Type B pancreatic cell (in vitro differentiated cells): ENCODE results near the gene MAP3K9. TPM values are rescaled to one million over a fixed set of nuclear protein-coding genes. Genes with fewer than 3 reads are reported as not detected.

ENCODE experiments used
- DNase-seq: peaks from one replicate; pipeline ENCODE4 v3.0.0; 2021; ENCODE audit warnings: mixed read lengths; ENCODE audit not compliant: unreplicated experiment; ENCODE audit errors: extremely low spot score
- H3K27ac Mint-ChIP-seq: 2 replicates; pipeline ENCODE4 v1.8.0; 2021; ENCODE audit warnings: mild to moderate bottlenecking, mixed read lengths
- H3K27me3 Mint-ChIP-seq: 2 replicates; pipeline ENCODE4 v1.8.0; 2021; ENCODE audit warnings: mixed read lengths
- H3K36me3 Mint-ChIP-seq: 2 replicates; pipeline ENCODE4 v1.8.0; 2021; ENCODE audit warnings: mixed read lengths
- H3K4me1 Mint-ChIP-seq: one replicate; pipeline ENCODE4 v1.8.0; 2021; ENCODE audit warnings: mixed read lengths; ENCODE audit not compliant: unreplicated experiment
- H3K4me3 Mint-ChIP-seq: 2 replicates; pipeline ENCODE4 v1.8.0; 2021; ENCODE audit warnings: mild to moderate bottlenecking, mixed read lengths
- H3K9me3 Mint-ChIP-seq: 2 replicates; pipeline ENCODE4 v1.8.0; 2021; ENCODE audit warnings: mixed read lengths
- CTCF ChIP-seq: fragments of 200-600 bp; sonication (generic); conservative IDR thresholded peaks from 2 replicates; pipeline ENCODE4 v1.5.0; 2021; ENCODE audit warnings: antibody characterized with exemption, mild to moderate bottlenecking
- total RNA-seq: library from RNA; stranded (reverse); gene quantifications from 2 replicates; pipeline ENCODE4 v1.2.1, GENCODE V29; 2021; ENCODE audit warnings: low replicate concordance

Gene MAP3K9
- total RNA-seq, 1 donor from 2014 or later: 14.9 TPM

DNA sequence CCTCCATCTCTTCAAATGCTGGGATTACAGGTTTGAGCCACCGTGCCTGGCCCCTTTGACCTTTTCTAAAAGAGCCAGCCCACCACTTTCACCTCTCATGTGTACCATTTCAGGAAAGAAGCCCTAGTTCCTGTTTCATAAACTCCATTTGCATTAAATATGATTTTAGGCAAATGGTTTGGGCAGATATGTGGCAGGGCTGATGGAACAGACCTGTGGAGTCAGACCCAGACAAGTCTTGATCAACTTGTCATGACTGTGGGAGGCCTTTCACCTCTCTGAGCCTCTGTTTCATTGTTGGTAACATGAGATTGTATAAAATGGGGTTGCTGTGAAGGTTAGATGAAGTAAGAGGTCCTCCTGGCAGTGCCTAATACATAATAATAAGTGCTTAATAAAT is 5.2 kb upstream of the MAP3K9 start:
- Mint-ChIP-seq H3K36me3 (no peaks in the 10 kb centered on the region), H3K4me3 (no peak overlapping the region), H3K9me3 (no peaks in the 10 kb centered on the region), H3K4me1 (peaks cover 6% of the 10 kb centered on the region), H3K27ac (no peak overlapping the region), H3K27me3 (peaks cover 11% of the 10 kb centered on the region)
- no peak for TF ChIP-seq CTCF
- peak; percentile 2 for DNase-seq

DNA sequence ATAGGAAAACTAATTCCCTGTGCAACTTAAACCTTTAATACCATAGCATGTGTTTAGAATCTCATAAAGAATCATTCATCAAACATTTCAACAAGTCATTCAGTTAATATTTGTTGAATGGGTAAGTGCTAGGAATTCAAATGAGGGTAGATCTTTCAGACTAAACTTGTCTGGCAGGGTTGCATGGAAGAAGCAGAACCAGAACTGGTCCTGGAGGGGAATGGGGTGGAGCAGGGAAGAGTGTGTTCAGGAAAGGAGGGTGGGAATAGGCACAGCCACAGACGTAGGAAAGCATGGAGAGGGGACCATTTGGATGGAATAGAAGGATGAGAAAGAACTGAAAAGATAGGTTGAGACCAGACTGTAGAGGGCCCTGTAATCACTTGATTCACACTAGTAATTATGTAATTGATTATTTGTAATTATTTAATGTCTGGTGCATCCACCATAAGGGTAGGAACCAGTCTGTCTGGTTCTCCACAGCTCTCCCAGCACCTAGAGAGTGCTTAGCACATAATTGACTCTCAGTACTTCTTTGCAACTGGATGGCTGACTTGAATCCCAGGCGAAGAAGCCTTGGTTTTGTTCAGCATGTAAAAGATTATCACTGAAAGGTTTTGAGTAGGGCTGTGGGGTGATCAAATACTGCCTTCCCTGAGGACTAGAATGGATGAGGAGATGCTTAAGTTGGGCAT is 3.0 kb upstream of the MAP3K9 start:
- Mint-ChIP-seq H3K27ac (no peak overlapping the region), H3K27me3 (no peaks in the 10 kb centered on the region), H3K36me3 (no peaks in the 10 kb centered on the region), H3K9me3 (no peaks in the 10 kb centered on the region), H3K4me1 (peaks cover 5% of the 10 kb centered on the region), H3K4me3 (no peak overlapping the region)
- no peak for TF ChIP-seq CTCF
- no peak for DNase-seq

DNA sequence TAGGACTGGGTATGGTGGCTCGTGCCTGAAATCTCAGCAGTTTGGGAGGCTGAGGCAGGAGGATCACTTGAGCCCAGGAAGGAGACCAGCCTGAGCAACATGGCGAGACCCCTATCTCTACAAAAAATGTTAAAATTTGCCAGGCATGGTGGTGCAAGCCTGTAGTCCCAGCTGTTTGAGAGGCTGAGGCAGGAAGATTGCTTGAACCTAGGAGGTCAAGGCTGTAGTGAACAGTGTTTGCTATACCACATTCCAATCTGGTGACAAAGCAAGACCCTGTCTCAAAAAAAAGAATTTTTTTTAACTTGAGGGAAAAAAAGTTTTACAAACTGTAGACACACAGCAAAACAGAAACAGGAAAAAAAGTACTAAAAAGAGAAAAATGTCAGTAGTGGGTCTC is 2.3 kb upstream of the MAP3K9 start:
- DNase-seq: no peak
- Mint-ChIP-seq H3K4me1 (peaks cover 9% of the 10 kb centered on the region), H3K27me3 (no peaks in the 10 kb centered on the region), H3K9me3 (no peaks in the 10 kb centered on the region), H3K36me3 (no peaks in the 10 kb centered on the region), H3K27ac (no peak overlapping the region), H3K4me3 (no peak overlapping the region)
- no peak for TF ChIP-seq CTCF

- no peak for DNase-seq
- Mint-ChIP-seq H3K4me1 (peaks cover 12% of the 10 kb centered on the region), H3K27ac (no peak overlapping the region), H3K9me3 (no peaks in the 10 kb centered on the region), H3K36me3 (no peaks in the 10 kb centered on the region), H3K27me3 (no peaks in the 10 kb centered on the region), H3K4me3 (no peak overlapping the region)
- TF ChIP-seq CTCF: no peak
Measured at GRCh38 chr14:70811050-70811449, 1.7 kb upstream of the MAP3K9 start.

DNA sequence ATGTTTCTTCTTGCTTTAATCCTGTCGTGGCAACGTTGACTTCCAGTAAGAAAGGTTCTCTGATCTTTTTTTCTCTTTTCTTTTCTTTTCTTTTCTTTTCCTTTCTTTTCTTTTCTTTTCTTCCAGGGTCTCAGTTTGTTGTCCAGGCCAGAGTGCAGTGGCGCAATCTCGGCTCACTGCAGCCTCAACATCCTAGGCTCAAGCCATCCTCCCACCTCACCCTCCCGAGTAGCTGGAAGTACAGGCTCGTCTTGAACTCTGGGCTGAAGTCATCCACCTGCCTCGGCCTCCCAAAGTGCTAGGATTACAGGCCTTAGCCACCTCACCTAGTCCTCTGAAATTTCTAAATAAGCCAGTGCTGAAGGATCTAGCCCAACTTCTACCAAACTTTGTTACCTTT is 1.3 kb upstream of the MAP3K9 start:
- Mint-ChIP-seq H3K27ac (no peak overlapping the region), H3K4me1 (peaks cover 12% of the 10 kb centered on the region), H3K36me3 (no peaks in the 10 kb centered on the region), H3K4me3 (no peak overlapping the region), H3K27me3 (no peaks in the 10 kb centered on the region), H3K9me3 (no peaks in the 10 kb centered on the region)
- no peak for DNase-seq
- TF ChIP-seq CTCF: no peak
